MM.1S (cell line): Measurements from ENCODE around the gene LEP.

ENCODE experiments used
- CTCF ChIP-seq: fragments of 300-600 bp; sonication (generic); IDR thresholded peaks from 2 replicates; pipeline ENCODE4 v1.5.1; 2016; ENCODE audit warnings: antibody characterized with exemption, low read length, mixed read lengths
- EZH2phosphoT487 ChIP-seq: fragments of 300-600 bp; sonication (generic); IDR thresholded peaks from 2 replicates; pipeline ENCODE4 v1.6.1; 2018; ENCODE audit warnings: antibody characterized with exemption, low read length

GRCh38 chr7:128259131-128260061, 18.3 kb downstream of the LEP start:
- TF ChIP-seq CTCF (no peak), EZH2phosphoT487 (no peak)
